ENCODE measurements around the gene MUC2.
A peak's percentile ranks its signal among the peaks of the same experiment; 100 is the strongest.

Gene MUC2

DNA sequence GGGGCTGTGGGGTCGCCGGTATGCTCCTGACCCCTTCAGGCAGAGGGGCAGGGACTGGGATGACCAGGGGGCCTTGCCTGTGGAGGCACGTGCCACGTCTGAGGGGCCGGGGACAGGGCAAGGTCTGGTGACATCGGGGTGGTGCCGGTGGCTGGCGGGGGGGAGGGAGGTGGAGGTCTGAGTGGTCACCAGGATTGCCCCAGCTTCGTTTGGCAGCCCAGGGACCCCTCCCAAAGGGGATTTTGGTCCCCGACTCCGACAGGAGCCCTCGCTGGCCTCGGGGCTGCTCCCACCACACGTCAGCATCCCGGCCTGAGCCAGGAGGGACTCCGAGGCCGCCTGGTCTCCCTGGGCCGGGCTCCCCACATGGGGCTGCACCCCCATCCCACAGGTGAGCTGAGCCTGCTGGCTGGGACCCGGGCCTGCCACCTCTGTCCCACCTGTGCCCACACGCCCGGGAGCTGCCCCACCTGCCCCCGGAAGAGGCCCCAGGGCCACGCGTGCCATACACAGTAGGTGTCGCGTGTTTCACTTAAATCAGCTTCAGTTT, 37.1 kb upstream of the MUC2 start:
- no peak for DNase-seq

DNA sequence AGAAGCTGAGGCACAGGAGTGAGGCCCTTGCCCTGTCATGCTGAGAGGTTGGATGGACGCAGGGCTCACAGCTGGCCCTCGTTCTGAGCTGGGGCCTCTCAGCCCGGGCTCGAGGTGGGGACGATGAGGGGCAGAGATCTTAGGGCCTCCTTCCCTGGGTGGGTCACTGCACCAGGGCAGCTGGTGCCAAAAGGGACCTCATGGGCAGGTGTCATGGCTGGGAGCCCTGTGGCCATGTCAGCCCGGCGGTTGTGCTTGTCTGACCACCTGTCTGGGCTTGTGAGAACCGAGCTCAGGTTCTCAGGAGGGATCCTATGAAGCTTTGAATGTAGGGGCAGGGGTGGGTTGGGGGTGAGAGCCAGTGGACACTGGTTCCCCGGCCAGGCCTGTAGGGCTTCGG, 36.3 kb upstream of the MUC2 start:
- no peak for DNase-seq

DNA sequence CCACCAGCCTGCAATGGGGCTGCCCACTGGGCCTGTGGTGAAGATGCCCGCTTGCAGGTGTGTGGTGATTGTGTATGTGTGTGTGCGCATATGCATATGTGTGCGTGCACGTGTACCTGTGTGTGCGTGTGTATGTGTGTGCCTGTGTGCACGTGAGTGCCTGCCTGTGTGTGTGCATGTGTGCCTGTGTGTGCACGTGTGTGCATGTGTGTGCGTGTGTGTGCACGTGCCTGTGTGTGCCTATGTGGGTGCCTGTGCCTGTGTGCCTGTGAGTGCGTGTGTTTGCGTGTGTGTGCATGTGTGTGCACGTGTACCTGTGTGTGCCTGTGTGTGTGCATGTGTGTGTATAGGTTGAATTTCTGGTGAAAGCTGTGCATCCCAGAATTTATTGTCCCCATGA, 35.8 kb upstream of the MUC2 start:
- DNase-seq: no peak

DNA sequence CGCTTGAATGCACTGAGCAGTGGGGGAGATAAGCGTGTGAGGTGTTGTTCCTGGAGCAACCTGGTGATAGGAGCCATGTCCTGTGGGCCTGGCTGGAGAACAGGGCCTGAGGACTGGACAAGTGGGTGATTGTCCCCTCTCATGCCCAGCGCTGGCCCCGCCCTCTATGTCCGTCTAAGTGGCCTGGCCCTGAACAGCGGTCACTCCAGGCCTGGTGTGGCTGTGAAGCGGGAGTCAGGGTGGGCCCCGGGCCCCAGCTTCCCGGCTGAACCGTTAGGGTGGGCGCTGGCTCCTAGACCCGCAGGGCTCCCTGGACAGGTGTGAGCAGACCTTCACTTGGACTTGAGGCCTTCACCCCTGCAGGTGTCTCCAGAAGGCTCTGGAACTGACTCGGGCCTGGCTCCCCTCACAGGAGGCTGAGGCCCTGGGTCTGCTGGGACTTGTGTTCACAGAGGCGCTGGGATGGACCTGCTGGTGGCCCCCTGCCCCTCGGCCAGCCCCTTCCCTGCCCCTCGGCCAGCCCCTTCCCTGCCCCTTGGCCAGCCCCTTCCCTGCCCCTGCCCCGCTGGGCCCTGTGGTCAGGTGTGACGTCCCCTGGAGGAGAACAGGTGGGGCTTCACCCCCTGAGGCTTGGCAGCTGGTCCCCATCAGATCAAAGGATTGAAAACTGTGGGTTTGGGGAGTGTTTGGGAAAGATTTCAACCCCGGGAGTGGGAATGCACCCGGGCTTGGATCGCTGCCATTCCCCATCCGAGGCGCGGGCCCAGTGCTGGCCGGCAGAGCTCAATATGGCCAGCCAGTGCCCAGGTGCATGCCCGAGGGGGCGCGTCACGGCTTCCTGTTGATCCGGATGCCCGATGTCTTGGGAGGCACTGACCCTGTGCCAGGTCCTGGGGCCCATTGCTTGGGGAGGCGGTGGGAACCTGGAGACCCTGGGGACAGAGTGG, 34.9 kb upstream of the MUC2 start:
- no peak for DNase-seq

DNA sequence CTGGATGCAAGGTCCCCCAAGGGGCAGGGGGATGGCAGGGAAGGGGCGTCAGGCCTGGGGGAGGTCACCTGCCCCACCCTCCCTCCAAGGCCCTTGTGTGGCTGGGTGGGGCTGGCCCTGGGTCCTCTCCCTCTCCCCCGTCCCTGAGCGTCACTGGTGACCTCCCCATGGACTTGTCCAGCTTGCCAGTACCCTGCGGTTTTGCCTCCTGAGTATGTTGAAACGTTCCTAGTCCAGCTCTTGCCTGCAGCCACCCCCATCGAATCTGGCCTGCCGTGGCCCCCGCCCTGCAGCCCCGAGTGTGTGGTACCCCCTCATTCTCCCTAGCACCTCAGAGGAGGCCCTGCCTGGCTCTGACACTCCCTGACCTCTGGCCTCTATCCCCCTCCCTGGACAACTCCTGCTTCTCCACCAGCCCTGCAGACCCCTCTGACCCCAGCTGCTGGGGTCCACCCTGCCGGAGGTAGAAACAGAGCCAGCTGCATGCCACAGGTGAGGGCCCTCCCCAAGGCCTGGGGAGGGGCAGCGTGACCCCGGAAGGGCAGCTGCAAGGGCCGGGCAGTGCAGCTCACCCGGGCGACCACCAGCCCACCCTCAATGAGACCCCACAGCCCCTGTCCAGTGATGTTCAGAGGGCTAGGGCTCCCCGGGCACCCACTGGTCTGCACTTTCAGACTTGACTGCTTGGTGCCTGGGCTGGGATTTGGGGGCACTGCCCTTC, 34.1 kb upstream of the MUC2 start:
- DNase-seq: no peak

DNA sequence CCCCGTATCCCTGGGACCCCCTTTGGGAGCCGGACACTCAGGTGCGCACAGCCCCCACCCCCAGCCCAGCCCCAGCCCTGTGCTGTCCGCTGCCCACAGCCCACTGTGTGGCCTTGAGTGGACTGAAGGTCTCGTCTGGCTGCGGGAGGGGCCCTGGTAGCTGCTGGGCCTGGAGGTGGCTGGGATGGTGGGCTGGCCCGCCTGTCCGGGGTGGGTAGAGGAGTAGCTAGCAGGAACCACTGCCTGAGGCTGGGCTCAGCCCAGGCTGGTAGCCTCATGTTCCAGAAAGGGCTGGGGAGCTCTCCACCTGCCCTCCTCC, 33.6 kb upstream of the MUC2 start:
- no peak for DNase-seq

DNA sequence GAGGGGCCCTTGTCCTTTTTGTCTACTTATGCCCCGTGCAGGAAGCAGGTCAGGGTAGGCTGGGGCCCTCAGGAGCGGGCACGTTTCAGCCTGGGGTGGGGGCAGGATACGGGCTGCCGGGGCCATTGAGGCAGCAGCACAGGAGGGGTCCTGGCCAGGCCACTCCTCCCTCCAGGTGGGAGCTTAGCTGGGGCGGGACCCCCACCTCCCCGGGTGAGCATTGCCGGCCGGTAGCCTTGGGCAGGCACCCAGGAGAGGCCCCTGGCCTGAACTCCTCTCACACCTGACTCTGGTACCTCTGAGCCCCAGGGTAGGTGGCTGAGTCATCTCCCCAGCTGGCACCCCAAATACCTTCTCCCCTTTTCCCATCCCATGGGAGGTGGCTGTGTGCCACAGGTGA, 33.2 kb upstream of the MUC2 start:
- no peak for DNase-seq

DNA sequence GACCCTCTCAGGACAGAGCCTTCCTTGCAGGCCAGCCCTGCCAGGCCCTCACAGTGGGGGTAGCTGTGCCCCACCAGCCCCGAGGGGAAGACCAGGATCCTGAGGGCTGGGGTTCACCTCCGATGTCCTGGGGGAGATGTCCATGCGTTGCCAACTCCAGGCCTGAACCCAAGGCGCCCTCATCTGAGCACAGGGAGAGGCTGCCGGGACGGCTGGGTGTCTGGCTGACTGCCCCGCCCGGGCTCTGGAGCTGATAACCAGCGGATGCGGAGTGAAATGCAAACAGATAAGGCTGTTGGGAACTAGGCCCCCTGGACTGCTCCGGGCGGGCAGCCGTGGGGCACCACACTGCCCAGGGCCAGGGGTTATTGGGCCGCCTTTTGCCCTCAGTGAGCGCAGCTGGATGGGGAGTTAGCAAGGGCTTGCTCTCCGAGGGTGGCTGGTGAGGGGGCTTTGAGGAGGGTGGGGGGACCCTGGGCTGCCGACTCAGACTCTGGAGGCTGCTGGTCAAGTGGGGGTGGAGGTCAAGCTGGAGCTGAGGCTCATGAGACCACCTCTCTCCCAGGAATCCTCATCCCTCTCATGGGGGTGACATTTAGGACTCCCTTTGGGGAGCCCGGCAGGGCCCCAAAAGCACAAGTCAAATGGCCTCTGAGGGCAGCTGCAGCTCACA, 32.6 kb upstream of the MUC2 start:
- DNase-seq: no peak

DNA sequence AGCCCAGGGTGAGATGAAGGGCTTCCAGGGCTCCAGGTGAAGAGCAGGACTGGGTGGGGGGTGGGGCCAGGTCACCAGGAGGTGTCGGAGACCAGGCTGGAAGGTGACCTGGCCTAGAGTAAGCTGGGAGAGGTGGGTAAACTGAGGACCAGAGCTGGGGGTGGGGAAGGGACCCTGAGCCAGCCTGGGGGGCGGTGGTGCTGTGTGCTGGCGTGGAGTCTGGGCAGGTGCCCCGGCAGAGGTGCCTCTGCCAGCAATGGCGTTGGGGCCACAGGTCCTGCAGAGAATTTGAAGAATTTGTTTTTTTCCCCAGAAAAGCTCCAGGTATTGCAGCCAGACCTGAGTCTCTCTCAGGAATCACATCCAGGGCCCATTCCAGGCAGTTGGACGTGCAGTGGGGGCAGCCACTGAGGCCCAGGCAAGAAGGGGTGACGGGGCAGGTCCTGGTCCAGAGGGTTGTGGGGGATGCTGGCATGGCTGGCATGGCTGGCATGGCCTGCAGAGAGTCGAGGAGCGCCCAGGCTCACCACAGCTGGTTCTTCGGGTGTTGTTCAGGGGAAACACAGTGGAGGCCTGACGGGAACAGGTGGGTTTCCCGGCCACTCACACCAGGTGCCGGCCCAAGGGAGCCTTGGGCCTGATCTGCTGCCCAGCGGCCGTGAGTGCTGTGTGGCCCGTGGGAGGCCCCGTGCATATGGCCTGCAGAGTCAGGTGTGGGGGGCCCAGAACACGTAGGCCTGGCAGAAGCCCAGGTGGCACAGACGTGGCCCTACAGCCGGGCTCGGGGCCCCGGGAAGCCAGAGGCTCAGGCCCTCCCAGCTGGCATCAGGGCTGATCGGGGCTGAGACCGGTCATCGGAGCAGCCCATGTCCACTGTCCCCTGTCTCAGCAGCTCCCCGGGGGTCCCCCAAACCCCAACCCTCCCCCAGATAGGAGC, 31.8 kb upstream of the MUC2 start:
- no peak for DNase-seq

DNA sequence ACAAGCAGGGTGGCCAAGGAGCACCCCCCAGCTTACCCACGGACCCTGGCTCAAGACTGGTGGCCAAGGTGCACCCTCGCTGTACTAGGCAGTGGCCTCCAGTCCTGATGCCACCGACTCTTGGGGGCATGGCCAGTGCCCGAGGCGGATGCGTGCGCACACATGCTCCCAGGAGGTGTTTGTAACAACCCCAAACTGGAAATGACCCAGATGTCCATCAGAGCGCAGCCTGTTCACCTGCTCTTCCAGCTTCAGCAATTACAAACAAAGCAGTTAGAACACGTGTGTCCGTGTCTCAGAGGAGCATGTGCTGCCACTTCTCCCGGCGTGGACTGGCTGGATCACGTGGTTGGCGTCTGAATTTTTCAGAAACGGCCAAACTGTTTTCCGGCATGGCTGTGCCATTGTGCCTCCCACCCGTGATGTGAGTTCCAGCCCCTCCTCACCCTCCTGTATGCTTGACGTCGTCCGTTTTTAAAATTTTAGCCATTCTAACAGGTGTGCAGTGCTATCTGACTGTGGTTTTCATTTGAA, 31.0 kb upstream of the MUC2 start:
- DNase-seq: no peak

DNA sequence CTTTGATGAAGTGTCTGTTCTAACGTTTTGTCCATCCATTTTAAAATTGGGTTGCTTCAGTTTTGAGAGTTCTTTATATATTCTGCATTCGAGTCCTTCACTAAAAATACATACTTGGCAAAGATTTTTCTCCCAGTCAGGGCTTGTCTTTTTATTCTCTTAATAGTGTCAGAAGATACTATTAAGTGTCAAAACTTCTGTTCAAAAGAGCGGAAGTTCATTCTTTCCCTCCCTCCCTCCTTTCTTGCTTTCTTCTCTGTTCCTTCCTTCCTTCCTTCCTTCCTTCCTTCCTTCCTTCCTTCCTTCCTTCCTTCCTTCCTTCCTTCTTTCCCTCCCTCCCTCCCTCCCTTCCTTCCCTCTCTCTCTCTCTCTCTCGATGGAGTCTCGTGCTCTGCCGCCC, 30.5 kb upstream of the MUC2 start:
- no peak for DNase-seq

DNA sequence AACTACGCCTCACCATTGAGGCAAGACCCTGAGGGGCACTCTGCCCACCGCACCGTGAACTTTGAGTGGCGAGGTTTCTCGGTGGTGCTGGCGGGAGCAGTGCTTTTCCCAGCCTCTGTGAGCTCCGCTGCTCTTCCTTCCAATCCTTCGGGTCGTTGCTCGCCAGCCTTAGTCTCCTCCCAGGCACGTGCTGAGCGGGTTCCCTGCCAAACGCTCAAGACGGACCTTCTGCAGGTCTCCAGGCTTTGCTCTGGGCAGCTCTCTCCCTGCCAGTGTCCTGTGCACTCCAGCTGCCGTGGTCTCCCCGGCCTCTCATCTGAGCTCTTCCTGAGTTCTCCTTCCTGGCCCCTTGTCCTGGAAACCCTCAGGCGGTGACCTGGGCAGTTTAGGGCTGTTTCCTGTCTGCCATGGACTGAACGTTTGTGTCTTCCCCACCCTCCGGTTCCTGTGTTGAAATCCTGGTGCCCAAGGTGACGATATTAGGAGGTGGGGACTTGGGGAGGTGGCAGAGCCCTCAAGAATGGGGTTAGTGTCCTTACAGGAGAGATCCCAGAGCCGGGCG, 27.0 kb upstream of the MUC2 start:
- DNase-seq: no peak

DNA sequence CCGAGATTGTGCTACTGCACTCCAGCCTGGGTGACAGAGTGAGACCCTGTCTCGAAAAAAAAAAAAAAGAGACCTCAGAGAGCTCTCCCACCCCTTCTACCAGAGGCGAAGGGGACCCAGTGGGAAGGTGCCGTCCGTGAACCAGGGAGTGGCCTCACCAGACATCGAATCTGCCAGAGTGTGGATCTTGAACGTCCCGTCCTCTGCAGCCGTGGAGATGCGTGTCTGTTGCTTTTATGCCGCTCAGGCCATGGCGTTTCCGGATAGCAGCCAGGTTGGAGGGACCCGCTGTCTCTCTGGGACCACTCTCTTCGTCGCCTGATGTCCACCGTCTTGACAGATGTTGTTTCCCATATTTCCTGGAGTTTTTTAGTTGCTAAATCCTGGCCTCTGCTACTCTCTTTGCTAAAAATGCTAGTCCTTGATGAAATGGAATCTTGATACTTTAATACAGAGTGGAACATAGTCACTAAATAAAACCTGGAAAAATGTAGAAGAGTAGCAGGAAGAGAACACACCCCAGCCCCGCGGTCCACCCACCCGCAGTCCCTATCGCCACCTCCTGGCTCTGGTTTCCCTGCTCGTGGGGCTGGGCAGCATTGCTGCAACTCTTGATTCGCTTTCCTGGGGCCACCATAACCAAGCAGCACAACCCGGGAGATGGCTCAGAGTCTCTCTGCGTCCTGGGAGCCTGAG, 26.2 kb upstream of the MUC2 start:
- no peak for DNase-seq

DNA sequence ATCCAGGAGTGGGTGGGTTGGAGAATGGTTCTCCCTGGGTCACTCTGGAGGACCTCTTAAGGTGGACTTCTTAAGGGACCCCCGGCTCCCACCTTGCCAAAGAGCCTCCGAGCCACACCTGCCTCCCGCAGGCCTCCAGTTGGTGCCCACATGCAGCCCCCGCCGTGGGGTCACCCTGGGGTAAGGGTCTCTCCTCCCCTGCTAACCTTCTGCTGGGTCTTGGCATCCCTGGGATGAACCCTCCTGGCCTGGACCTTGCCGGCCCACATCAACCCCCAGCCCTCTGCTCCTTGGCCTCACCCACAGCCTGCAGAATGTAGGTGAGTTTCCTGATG, 25.6 kb upstream of the MUC2 start:
- no peak for DNase-seq

DNA sequence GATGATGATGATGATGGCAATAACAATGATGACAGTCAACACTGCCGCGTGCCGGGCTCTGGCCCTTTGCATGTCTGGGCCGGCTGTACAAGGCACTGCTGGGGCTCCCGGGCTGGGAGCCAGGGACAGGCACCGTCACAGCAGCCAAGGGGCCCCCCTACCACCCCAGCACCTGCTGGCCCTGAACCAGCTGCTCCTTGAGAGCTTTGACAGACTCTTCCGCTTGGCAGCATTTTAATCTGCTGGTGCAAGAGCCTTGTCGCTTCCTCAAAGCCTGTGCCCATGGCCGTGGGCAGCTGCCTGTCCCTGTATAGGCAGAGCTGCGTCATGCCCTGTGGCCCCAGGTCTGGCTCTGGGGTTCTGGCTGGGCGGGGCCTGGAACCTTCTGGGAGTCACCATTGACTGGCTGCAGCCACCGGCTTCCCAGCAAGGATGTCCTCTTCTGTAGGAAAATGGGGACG, 25.2 kb upstream of the MUC2 start:
- no peak for DNase-seq

DNA sequence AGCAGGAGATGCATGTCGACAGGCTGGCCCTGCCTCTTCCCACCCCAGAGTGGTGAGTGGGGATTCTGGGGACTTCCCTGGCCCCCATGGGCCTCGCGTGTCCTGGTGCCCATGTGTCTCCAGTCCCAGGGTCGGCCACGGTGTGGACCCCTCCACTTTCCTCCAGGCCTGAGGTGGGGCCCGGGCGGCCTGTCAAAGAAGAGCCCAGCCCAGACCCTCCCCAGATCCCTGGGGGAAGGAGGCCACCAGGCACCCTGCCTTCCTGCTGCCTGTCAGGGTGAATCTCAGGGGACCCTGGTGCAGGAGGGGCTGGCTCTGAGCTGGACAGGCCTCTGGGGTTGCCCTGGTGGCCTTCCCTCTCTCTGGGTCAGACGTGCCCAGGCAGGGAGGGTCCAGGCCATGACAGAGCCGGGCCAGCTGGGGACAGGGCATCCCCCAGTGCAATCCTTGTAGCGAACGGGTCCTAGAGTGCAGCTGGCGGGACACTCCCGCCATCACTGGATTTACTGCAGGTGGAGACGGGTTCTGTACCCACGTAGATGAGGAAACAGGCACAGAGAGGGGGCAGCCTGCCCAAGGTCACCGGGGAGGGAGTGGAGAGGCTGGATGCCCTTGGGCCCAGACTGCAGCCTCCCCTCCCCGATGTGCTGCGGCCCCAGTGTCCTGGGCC, 24.6 kb upstream of the MUC2 start:
- no peak for DNase-seq

DNA sequence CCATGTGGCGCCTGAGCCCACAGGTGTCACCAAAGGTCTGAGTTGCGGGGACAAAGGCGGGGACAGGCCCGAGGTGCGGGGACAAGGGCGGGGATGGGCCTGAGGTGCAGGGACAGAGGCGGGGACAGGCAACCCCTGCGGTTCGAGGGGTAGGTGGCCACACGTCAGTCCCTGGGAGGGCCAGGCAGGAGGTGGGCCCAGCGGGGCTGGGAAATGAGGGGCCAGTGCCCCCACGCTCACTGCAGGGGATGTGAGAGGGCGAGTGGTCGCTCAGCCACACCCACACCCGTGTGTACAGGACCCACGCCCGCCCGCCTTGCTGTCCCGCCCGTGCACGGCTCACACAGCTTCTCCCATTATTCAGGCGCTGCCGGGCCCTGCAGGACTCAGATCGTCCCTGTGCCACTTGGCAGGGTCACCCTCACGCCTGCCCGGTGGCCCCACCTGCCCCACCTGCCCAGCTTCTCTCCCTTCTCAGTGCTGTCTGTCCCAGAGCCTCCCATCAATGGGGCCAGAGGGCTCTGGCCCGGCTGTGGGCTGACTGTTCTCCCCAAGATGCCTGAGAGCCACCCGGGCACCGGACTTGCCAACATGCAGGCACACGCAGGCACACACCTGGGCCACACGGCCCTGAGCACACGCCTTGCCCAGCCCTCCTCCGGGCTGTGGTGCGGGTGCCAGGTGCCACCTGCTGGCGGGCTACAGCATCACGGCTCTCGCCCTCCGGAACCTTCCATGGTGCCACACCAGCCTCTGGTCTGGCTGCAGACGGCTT, 23.9 kb upstream of the MUC2 start:
- peak; percentile 53 for DNase-seq

DNA sequence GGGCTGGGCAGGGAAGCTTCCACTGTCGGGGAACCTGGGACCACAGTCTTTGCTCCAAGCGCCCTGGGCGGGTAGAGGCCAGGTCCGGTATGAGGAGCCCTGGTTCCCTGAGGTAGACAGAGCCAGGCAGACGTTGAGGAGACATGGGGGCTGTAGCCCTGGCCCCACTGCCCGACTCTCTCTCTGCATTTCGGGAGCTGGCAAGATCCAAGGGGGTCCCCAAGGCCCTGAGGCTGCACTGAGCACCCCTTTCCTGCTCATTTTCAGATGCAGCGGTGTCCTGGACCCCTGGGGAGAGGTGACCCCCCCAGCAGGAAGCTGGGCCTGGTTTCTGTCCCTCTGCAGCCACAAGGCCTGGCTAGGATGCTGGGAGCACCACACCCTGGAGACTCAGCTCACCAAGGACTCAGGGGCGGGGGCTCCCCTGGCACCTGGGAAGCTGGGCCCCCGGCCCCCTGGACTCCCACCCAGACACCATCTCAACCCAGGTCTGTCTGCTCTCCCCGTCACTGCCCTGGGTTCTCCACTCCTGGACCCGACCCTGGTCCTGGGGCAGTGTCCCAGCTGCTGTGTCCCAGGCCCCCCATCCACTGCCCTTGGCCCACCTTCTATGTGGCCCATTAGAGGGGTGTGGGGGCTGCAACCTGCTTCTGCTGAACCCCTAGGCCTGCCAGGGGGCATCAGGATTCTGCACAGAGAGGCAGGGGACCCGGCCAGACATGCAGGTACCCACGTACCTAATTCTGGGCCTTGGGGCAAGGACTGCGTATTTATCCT, 23.1 kb upstream of the MUC2 start:
- no peak for DNase-seq

All from DMS153 (cell line).